ENCODE results near the gene MFAP3L. TPM values are rescaled to one million over a fixed set of nuclear protein-coding genes. Genes with fewer than 3 reads are reported as not detected.
A peak's percentile ranks its signal among the peaks of the same experiment; 100 is the strongest.

The MFAP3L gene
- total RNA-seq, 1 experiment from 2014 or later = 6.2 TPM

DNA sequence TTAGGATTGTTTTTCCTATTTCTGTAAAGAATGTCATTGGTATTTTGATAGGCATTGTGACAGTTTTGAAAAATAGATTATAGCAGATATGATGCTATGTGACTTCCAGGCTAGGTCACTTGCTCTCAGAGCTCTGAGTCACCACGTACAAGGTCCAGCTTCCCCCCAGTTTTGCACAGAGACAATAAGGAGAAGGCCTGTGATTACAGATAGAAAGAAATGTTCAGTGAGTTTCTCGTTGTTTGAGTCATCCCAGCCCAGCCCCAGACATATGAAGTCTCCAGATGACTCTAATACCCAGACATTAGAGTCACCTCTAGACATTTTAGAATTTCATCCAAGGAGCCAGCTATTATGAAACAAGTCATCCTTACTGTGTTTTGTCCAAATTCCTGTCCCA is 57.2 kb downstream of the MFAP3L start:
- no peak overlapping the region for H3K27ac ChIP-seq
- BruUV-seq (replicated peaks) = no TSS peak
- peak in 1 of 2 experiments; percentile 17 for DNase-seq

DNA sequence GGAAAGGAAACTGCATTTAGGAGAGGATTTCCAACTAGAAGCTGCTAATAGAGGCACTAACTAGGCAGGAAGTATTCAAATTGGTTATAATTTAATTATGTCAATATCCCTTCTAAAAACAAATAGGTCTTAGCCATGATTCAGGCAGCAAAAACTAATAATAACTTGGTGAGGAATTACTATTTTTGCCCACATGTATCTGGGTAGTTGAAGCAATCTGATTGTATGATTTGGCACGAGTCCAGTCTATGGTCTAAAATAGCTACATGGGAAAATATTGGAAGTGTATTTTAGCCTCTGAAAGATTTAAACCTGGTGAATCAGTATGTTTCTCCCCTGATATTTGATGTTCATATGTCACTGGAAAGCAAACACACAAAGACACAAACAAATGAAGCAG is 62.2 kb downstream of the MFAP3L start:
- no peak for DNase-seq
- H3K79me2 ChIP-seq (ENCODE audit: low read depth) = no peaks in the 10 kb centered on the region
- BruUV-seq (replicated peaks) = no TSS peak
- H3K9me2 ChIP-seq (ENCODE audit: insufficient read depth) = no peaks in the 10 kb centered on the region
- no peaks in the 10 kb centered on the region for H3K36me3 ChIP-seq (ENCODE audit: low read depth)
- H3K9me3 ChIP-seq (ENCODE audit: insufficient read depth, low read depth) = no peaks in the 10 kb centered on the region
- H2AFZ ChIP-seq = no peak overlapping the region
- ChIA-PET POLR2A (ENCODE audit: unreplicated experiment) (no interaction called here), CTCF (no interaction called here)
- H3K27me3 ChIP-seq (ENCODE audit: insufficient read depth, low read depth) = no peaks in the 10 kb centered on the region
- no peaks in the 10 kb centered on the region for H3F3A ChIP-seq (ENCODE audit: insufficient read depth, low read depth)
- intact Hi-C loops (cut with micrococcal nuclease; ENCODE audit: unreplicated experiment) = no loop called here
- H3K4me2 ChIP-seq = no peak overlapping the region
- no peak overlapping the region for H3K27ac ChIP-seq
- H3K4me1 ChIP-seq (replicated peaks; ENCODE audit: insufficient read depth) = no peaks in the 10 kb centered on the region
- H4K20me1 ChIP-seq (ENCODE audit: insufficient read depth) = no peaks in the 10 kb centered on the region
- no peak for TF ChIP-seq EZH2 (IDR thresholded peaks at IDR 0.05; ENCODE audit: low read depth)
- TF ChIP-seq, protein P1, sequence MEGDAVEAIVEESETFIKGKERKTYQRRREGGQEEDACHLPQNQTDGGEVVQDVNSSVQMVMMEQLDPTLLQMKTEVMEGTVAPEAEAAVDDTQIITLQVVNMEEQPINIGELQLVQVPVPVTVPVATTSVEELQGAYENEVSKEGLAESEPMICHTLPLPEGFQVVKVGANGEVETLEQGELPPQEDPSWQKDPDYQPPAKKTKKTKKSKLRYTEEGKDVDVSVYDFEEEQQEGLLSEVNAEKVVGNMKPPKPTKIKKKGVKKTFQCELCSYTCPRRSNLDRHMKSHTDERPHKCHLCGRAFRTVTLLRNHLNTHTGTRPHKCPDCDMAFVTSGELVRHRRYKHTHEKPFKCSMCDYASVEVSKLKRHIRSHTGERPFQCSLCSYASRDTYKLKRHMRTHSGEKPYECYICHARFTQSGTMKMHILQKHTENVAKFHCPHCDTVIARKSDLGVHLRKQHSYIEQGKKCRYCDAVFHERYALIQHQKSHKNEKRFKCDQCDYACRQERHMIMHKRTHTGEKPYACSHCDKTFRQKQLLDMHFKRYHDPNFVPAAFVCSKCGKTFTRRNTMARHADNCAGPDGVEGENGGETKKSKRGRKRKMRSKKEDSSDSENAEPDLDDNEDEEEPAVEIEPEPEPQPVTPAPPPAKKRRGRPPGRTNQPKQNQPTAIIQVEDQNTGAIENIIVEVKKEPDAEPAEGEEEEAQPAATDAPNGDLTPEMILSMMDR (conservative IDR thresholded peaks at IDR 0.05) = no peak
- H3K4me3 ChIP-seq = no peak overlapping the region

More for the DNA sequence above, 57.2 kb downstream of the MFAP3L start:
- no peak overlapping the region for H3K4me3 ChIP-seq
- no peaks in the 10 kb centered on the region for H3K4me1 ChIP-seq (replicated peaks; ENCODE audit: insufficient read depth)
- ChIA-PET CTCF (no interaction called here), POLR2A (ENCODE audit: unreplicated experiment) (interaction anchor here (0.6 to 0.7 kb wide), 2 partner anchors 20 to 133 kb away, joined by 3 to 6 read pairs; no protein-coding TSS in a partner anchor)
- no peaks in the 10 kb centered on the region for H3K36me3 ChIP-seq (ENCODE audit: low read depth)
- TF ChIP-seq, protein P1 (conservative IDR thresholded peaks at IDR 0.05) = no peak
- TF ChIP-seq EZH2 (IDR thresholded peaks at IDR 0.05; ENCODE audit: low read depth) = no peak
- H3K9me3 ChIP-seq (ENCODE audit: insufficient read depth, low read depth) = no peaks in the 10 kb centered on the region
- H2AFZ ChIP-seq = no peak overlapping the region
- H3K4me2 ChIP-seq = no peak overlapping the region
- H4K20me1 ChIP-seq (ENCODE audit: insufficient read depth) = no peaks in the 10 kb centered on the region
- no peaks in the 10 kb centered on the region for H3K9me2 ChIP-seq (ENCODE audit: insufficient read depth)
- H3K79me2 ChIP-seq (ENCODE audit: low read depth) = no peaks in the 10 kb centered on the region
- intact Hi-C loops (cut with micrococcal nuclease; ENCODE audit: unreplicated experiment) = no loop called here
- no peaks in the 10 kb centered on the region for H3K27me3 ChIP-seq (ENCODE audit: insufficient read depth, low read depth)
- no peaks in the 10 kb centered on the region for H3F3A ChIP-seq (ENCODE audit: insufficient read depth, low read depth)

DNA sequence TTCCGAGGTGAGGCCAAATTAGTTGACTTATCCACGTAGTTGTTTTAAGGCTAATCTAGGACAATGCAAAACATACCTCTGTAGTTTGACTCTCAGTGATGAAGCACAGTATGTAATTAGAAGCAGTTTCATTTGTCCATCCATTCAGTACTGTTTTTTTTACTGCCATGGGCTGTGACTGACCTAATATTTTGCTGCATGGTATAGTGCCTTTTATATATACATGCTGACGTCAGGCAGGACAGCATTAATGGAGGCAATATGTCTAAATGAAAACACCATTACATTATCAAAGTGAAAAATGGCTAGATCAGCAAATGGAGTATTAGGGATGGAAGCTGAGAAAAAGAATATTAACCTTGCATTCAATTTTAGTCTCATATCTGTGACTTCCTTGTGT is 66.9 kb downstream of the MFAP3L start:
- Histone ChIP-seq H3K36me3 (ENCODE audit: low read depth) (no peaks in the 10 kb centered on the region), H2AFZ (no peak overlapping the region), H3K9me3 (ENCODE audit: insufficient read depth, low read depth) (no peaks in the 10 kb centered on the region), H3K4me2 (no peak overlapping the region), H3K4me1 (replicated peaks; ENCODE audit: insufficient read depth) (no peaks in the 10 kb centered on the region), H3K9me2 (ENCODE audit: insufficient read depth) (no peaks in the 10 kb centered on the region), H4K20me1 (ENCODE audit: insufficient read depth) (no peaks in the 10 kb centered on the region), H3F3A (ENCODE audit: insufficient read depth, low read depth) (no peaks in the 10 kb centered on the region), H3K27me3 (ENCODE audit: insufficient read depth, low read depth) (no peaks in the 10 kb centered on the region), H3K27ac (no peak overlapping the region), H3K79me2 (ENCODE audit: low read depth) (no peaks in the 10 kb centered on the region), H3K4me3 (no peak overlapping the region)
- ChIA-PET CTCF (no interaction called here), POLR2A (ENCODE audit: unreplicated experiment) (no interaction called here)
- intact Hi-C loops (cut with micrococcal nuclease; ENCODE audit: unreplicated experiment) = no loop called here
- BruUV-seq (replicated peaks) = no TSS peak
- no peak for DNase-seq
- TF ChIP-seq EZH2 (IDR thresholded peaks at IDR 0.05; ENCODE audit: low read depth) = no peak
- TF ChIP-seq, protein P1 (conservative IDR thresholded peaks at IDR 0.05) = no peak
